ENCODE results near the gene PIK3R5.

Gene PIK3R5

DNA sequence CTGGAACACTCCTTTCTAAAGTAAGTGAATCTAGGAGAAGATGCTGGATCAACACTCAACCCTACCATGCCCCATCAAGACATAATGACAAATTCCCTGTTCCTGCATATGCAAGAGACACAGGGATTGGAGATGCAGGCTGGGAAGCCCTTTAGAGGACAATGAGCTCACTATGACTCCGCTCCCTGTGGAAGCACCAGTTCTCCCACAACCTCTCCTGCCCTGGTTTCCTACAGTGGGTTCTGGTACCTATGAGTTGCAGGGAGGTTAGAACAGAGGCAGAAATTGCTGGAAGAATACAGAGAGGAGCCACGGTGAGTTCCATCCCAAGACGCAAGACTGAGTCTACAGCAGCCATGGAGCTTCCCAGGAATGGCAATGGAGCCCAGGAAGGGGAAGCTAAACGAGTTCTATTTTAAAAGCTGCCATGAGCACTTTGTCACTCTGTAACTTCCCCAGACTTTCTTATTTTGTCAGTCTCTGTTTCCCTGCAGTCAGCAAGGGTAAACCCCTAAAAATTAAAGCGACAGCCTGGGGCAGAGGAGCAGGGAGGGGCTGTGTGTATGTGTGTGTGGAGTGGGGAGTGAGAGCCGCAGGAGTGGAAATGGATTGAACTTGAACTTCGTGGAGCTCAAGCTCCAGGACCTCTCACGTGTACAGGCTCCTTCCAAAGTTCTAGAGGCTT is 55.8 kb downstream of the PIK3R5 start:
- no peaks in the 10 kb centered on the region for H3K36me3 ChIP-seq (ENCODE audit: insufficient read depth, low read length)
- no peak overlapping the region for H3K4me3 ChIP-seq (ENCODE audit: low read depth, low read length)
- no peaks in the 10 kb centered on the region for H3K4me1 ChIP-seq (ENCODE audit: control insufficient read depth, insufficient read depth, low read length, unreplicated experiment)
- no peak overlapping the region for H2AFZ ChIP-seq (ENCODE audit: low read length, unreplicated experiment)
- peaks cover 36% of the 10 kb centered on the region for H3K27me3 ChIP-seq (ENCODE audit: insufficient read depth, low read length)
- H3K79me2 ChIP-seq (ENCODE audit: control insufficient read depth, insufficient read depth, low read length, unreplicated experiment), result no peaks in the 10 kb centered on the region
- no peak overlapping the region for H3K27ac ChIP-seq (ENCODE audit: low read depth, low read length)

DNA sequence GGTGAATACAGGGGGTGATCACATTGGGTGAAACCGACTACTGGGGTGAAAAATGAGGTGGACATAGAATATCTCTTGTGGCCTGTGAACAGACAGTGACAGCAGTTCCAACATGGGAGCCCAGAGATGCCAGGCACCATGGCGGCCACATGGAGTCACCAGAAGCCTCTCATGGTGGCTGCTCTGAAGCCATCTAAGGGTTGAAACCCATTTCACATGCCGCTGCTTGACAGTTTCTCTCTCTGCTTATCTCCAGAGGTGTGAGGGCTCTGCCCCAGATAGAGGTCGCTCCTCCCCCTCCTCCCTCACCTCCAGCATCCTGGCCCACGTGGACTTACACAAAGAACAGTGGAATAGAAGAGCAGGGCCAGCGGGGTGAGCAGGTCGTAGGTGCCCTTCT is 60.2 kb downstream of the PIK3R5 start:
- no peak overlapping the region for H2AFZ ChIP-seq (ENCODE audit: low read length, unreplicated experiment)
- H3K79me2 ChIP-seq (ENCODE audit: control insufficient read depth, insufficient read depth, low read length, unreplicated experiment), result no peaks in the 10 kb centered on the region
- H3K36me3 ChIP-seq (ENCODE audit: insufficient read depth, low read length), result no peaks in the 10 kb centered on the region
- no peak overlapping the region for H3K4me3 ChIP-seq (ENCODE audit: low read depth, low read length)
- peaks cover 54% of the 10 kb centered on the region for H3K27me3 ChIP-seq (ENCODE audit: insufficient read depth, low read length)
- H3K27ac ChIP-seq (ENCODE audit: low read depth, low read length), result no peak overlapping the region
- no peaks in the 10 kb centered on the region for H3K4me1 ChIP-seq (ENCODE audit: control insufficient read depth, insufficient read depth, low read length, unreplicated experiment)

DNA sequence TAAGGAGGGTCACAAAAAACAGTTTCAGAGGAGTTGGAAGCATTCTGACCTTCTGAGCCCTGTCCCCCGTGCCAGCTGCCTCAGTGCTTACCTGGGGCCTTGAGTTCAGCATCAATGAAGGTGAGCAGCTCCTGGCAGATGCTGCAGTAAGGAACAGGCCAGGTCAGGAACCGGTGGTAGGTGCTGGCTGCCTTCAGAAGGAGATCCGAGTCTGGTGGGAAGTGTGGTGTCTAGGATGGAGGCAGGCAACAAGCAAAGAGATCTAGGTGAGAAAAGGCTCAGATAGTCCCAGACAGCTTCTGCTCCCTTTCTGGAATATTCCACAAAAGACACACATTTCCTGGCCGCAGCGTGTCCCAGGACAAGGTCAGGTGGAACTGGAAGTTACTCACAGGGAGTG is 60.8 kb downstream of the PIK3R5 start:
- Histone ChIP-seq H3K4me1 (ENCODE audit: control insufficient read depth, insufficient read depth, low read length, unreplicated experiment) (no peaks in the 10 kb centered on the region), H3K27me3 (ENCODE audit: insufficient read depth, low read length) (peaks cover 55% of the 10 kb centered on the region), H3K79me2 (ENCODE audit: control insufficient read depth, insufficient read depth, low read length, unreplicated experiment) (no peaks in the 10 kb centered on the region), H2AFZ (ENCODE audit: low read length, unreplicated experiment) (no peak overlapping the region), H3K27ac (ENCODE audit: low read depth, low read length) (no peak overlapping the region), H3K36me3 (ENCODE audit: insufficient read depth, low read length) (no peaks in the 10 kb centered on the region), H3K4me3 (ENCODE audit: low read depth, low read length) (no peak overlapping the region)

DNA sequence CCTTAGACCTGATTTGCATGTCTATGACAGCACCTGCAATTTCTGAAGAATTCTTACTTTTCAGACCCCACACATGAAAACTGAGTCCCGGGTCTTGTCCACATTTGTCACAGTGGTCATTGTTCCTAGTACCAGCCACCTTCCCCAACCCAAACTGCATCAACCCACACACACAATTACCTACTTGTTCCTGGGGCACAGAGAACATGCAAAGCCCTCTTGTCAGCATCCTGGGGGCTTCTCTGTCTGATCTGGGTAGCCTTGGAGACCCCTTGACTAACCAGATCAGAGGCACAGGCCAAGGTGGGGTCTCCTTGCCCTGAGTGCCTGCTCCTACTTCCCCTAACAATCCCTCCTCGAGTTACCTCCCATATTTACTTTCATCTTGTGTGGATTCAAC is 61.3 kb downstream of the PIK3R5 start:
- Histone ChIP-seq H3K79me2 (ENCODE audit: control insufficient read depth, insufficient read depth, low read length, unreplicated experiment) (no peaks in the 10 kb centered on the region), H3K36me3 (ENCODE audit: insufficient read depth, low read length) (no peaks in the 10 kb centered on the region), H3K27me3 (ENCODE audit: insufficient read depth, low read length) (peaks cover 56% of the 10 kb centered on the region), H3K27ac (ENCODE audit: low read depth, low read length) (no peak overlapping the region), H2AFZ (ENCODE audit: low read length, unreplicated experiment) (no peak overlapping the region), H3K4me3 (ENCODE audit: low read depth, low read length) (no peak overlapping the region), H3K4me1 (ENCODE audit: control insufficient read depth, insufficient read depth, low read length, unreplicated experiment) (no peaks in the 10 kb centered on the region)

DNA sequence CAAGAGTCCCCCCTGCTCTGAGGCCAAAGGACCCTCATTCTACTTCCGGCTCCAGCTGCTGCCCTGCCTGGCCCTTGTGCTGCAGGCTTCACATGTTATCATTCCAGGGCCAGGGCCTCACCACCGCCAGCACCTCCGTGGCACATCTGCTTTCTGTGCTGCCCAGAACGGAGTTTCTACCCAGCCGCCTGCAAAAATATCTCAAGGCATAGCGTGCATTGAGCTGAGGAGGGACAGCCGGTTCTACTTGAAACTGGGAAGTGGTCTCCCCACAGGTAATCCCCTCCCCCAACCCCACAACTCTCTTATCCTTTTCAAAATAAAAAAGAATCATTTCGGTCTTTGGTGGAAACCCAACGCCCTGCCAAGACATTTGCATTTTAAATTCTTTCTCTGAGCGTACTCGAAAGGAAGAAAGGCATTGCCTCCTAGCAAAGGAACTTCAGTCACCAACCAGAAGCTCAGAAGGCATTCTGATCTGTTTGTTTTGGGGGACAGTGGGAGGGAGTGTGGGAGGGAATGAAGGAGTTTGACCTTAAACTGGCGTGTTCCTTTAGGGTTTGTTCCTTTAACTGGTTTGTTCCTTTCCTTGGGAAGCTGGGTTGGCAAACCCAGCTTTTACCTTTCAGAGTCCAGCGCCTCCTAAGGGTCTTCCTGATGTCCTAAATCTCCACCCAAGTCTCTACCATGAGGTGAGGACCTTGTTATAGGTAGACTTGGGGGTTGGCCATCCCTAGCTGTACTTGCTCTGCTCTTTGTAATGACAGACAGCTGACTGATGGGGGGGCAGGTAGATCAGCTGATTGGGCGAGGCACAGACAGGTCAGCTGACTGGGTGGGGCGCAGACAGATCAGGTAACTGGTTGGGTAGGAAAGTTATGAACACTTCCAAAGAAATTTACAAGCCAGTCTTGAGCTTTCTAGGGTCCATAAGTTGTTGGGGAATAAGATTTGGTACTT is 64.6 kb downstream of the PIK3R5 start:
- Histone ChIP-seq H3K36me3 (ENCODE audit: insufficient read depth, low read length) (no peaks in the 10 kb centered on the region), H3K79me2 (ENCODE audit: control insufficient read depth, insufficient read depth, low read length, unreplicated experiment) (no peaks in the 10 kb centered on the region), H3K4me3 (ENCODE audit: low read depth, low read length) (no peak overlapping the region), H2AFZ (ENCODE audit: low read length, unreplicated experiment) (no peak overlapping the region), H3K27me3 (ENCODE audit: insufficient read depth, low read length) (peaks cover 72% of the 10 kb centered on the region), H3K27ac (ENCODE audit: low read depth, low read length) (no peak overlapping the region), H3K4me1 (ENCODE audit: control insufficient read depth, insufficient read depth, low read length, unreplicated experiment) (no peaks in the 10 kb centered on the region)

DNA sequence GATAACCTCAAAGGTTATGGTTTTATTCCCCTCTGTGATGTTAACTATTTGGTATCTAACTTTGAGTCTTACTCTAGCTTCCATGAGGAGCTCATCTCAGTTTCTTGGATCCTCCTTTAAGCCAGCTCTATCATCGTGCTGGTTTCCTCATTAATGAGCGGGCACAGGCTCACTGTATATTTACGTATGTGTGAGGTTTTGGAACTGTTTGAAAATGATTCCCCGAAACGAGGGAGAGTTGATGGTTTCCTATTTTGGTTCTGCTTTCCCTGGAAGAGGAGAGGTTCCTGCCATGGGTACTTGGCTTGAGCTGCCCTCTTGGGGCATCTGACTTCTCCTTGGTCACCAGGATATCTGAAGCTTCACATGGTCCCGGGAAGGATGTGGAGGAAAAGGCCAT is 65.3 kb downstream of the PIK3R5 start:
- no peak overlapping the region for H2AFZ ChIP-seq (ENCODE audit: low read length, unreplicated experiment)
- H3K4me3 ChIP-seq (ENCODE audit: low read depth, low read length), result no peak overlapping the region
- H3K27ac ChIP-seq (ENCODE audit: low read depth, low read length), result no peak overlapping the region
- peaks cover 69% of the 10 kb centered on the region for H3K27me3 ChIP-seq (ENCODE audit: insufficient read depth, low read length)
- no peaks in the 10 kb centered on the region for H3K4me1 ChIP-seq (ENCODE audit: control insufficient read depth, insufficient read depth, low read length, unreplicated experiment)
- no peaks in the 10 kb centered on the region for H3K79me2 ChIP-seq (ENCODE audit: control insufficient read depth, insufficient read depth, low read length, unreplicated experiment)
- no peaks in the 10 kb centered on the region for H3K36me3 ChIP-seq (ENCODE audit: insufficient read depth, low read length)

DNA sequence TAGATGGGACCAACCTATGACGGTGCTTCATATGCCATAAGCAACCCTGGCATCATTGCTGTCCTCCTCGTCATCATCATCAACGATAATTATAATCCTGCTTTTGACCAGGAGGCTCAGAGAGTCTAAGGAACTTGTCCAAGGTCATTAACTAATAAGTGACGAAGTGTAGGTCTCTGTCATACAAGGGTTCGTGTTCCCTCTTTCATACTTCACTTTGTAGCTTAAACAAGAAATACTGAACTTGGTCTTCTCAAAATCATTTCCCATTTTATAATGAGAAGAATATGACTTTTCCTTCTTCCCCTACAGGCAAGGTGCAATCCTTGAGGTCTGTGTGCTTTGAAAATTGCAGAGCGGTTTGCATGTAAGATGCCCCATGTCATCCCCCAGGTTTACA is 66.9 kb downstream of the PIK3R5 start:
- Histone ChIP-seq H3K36me3 (ENCODE audit: insufficient read depth, low read length) (no peaks in the 10 kb centered on the region), H2AFZ (ENCODE audit: low read length, unreplicated experiment) (no peak overlapping the region), H3K27me3 (ENCODE audit: insufficient read depth, low read length) (peaks cover 53% of the 10 kb centered on the region), H3K27ac (ENCODE audit: low read depth, low read length) (no peak overlapping the region), H3K4me1 (ENCODE audit: control insufficient read depth, insufficient read depth, low read length, unreplicated experiment) (no peaks in the 10 kb centered on the region), H3K4me3 (ENCODE audit: low read depth, low read length) (no peak overlapping the region), H3K79me2 (ENCODE audit: control insufficient read depth, insufficient read depth, low read length, unreplicated experiment) (no peaks in the 10 kb centered on the region)

DNA sequence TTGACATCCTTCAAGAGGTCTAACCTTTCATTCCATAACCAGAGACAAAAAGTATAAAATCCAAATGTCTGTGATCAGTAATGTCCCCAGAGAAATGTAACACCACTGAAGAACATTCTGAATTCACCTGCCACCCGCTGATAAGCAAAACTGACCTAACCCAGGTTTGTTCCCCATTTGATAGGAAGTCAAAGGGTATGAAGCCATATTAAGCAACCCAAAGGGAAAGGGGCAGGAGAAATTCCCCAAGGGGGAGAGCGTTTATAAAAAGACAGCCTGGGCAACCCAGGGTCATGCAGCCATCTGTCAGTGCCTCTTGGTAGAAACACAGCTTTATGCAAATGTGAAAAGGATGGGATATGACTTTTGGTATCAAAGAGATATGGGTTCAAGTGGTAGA is 67.4 kb downstream of the PIK3R5 start:
- Histone ChIP-seq H3K27me3 (ENCODE audit: insufficient read depth, low read length) (peaks cover 52% of the 10 kb centered on the region), H3K4me1 (ENCODE audit: control insufficient read depth, insufficient read depth, low read length, unreplicated experiment) (no peaks in the 10 kb centered on the region), H3K79me2 (ENCODE audit: control insufficient read depth, insufficient read depth, low read length, unreplicated experiment) (no peaks in the 10 kb centered on the region), H2AFZ (ENCODE audit: low read length, unreplicated experiment) (no peak overlapping the region), H3K4me3 (ENCODE audit: low read depth, low read length) (no peak overlapping the region), H3K36me3 (ENCODE audit: insufficient read depth, low read length) (no peaks in the 10 kb centered on the region), H3K27ac (ENCODE audit: low read depth, low read length) (no peak overlapping the region)

DNA sequence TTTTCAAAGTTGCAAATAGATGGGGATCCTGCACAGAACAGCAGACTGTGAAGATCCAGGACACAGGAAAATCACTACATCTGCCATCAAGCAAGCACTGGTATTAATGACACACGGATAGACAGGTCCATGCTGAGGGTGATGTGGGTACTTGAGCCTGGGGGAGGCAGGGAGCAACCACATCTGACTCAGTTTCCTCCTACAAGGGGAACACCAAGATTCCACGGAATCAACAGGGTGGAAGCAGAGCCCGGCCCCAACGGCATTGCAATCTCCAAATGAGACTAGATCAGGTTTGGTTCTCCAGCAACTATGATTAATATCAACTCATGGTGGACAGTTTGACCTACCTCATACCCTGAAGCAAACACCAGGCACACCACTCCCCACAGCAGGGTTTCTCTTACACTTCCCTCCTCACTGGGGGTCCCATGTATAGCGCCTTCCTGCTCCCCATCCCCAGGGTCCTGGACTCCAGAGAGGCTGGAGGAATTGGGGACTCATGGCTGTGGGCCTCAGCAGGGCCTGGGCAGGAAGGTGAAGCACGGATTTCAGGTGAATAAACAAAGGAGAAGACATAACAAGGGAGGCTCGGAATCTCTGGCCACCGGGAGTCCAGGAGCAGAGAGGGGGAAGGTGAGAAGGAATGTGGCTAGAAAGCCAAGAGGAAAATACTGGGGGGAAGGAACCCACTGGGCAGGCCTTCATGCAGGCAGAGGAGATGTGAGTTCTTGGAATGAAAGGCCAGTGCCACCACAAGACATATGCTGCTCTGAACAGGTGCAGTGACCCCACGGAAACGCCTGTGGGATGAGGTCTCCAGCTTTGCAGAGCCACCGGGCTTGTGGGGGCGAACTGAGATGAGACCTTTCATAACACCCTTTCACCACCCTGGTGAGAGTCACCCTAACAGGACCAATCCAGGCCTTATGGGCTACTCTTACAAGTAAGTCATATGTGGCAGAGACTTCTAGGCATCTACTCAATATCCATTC is 68.6 kb downstream of the PIK3R5 start:
- Histone ChIP-seq H3K36me3 (ENCODE audit: insufficient read depth, low read length) (no peaks in the 10 kb centered on the region), H3K79me2 (ENCODE audit: control insufficient read depth, insufficient read depth, low read length, unreplicated experiment) (no peaks in the 10 kb centered on the region), H2AFZ (ENCODE audit: low read length, unreplicated experiment) (no peak overlapping the region), H3K4me1 (ENCODE audit: control insufficient read depth, insufficient read depth, low read length, unreplicated experiment) (no peaks in the 10 kb centered on the region), H3K27me3 (ENCODE audit: insufficient read depth, low read length) (peaks cover 52% of the 10 kb centered on the region), H3K4me3 (ENCODE audit: low read depth, low read length) (no peak overlapping the region), H3K27ac (ENCODE audit: low read depth, low read length) (no peak overlapping the region)

DNA sequence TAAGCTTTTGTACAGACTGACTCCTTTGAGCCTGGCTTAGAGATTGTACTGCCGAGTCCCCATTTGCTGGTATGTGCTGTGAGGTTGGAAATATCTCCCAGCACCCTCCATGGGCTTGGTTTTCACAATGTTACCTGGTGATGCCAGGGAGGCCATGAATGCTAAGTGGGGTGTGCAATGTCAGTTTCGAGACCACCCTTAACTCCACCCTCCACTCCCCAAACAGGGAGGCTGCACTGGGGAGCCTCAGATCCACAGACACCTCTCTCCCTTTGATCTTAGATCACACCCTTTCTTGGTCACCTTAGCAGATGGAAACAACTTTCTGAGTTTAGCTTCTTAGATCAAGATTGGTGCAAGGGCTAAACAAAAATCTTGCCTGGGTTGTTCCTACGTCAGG is 69.4 kb downstream of the PIK3R5 start:
- Histone ChIP-seq H3K36me3 (ENCODE audit: insufficient read depth, low read length) (no peaks in the 10 kb centered on the region), H3K4me3 (ENCODE audit: low read depth, low read length) (no peak overlapping the region), H3K27ac (ENCODE audit: low read depth, low read length) (no peak overlapping the region), H2AFZ (ENCODE audit: low read length, unreplicated experiment) (no peak overlapping the region), H3K79me2 (ENCODE audit: control insufficient read depth, insufficient read depth, low read length, unreplicated experiment) (no peaks in the 10 kb centered on the region), H3K4me1 (ENCODE audit: control insufficient read depth, insufficient read depth, low read length, unreplicated experiment) (no peaks in the 10 kb centered on the region), H3K27me3 (ENCODE audit: insufficient read depth, low read length) (peaks cover 44% of the 10 kb centered on the region)

All from ACC112 (cell line).